Small intestine (tissue), 7 donors: Measurements from ENCODE around the gene TRAF1. TPM values are rescaled to one million over a fixed set of nuclear protein-coding genes. Genes with fewer than 3 reads are reported as not detected.
A peak's percentile ranks its signal among the peaks of the same experiment; 100 is the strongest.

ENCODE experiments used
- DNase-seq, 2 donors: peaks; one replicate each; pipeline versions ENCODE4 v3.0.0 to v3.0.0-alpha.2; 2013
- FAIRE-seq: peaks from 2 replicates; lab custom pipeline; 2012; peaks lifted over from hg19 to GRCh38; lab: Jason Lieb, UNC
- H3K27ac ChIP-seq, 3 donors: one replicate each; pipeline ENCODE4 v1.5.1; 2013; ENCODE audit warnings: low read length in 2 of 3, mild to moderate bottlenecking in 2 of 3, control low read depth in 1 of 3, inconsistent platforms in 1 of 3, low read depth in 1 of 3, moderate library complexity in 1 of 3
- H3K27me3 ChIP-seq, 3 donors: one replicate each; pipeline ENCODE4 v1.6.1; 2013; ENCODE audit warnings: low read length in 3 of 3, inconsistent platforms in 1 of 3; ENCODE audit not compliant: control insufficient read depth in 3 of 3, insufficient read depth in 3 of 3
- H3K36me3 ChIP-seq, 3 donors: one replicate each; pipeline ENCODE4 v1.6.1; 2013; ENCODE audit warnings: low read length in 3 of 3, inconsistent platforms in 1 of 3, low read depth in 1 of 3, mild to moderate bottlenecking in 1 of 3, moderate library complexity in 1 of 3; ENCODE audit not compliant: control insufficient read depth in 3 of 3, insufficient read depth in 2 of 3
- H3K4me1 ChIP-seq, 3 donors: one replicate each; pipeline ENCODE4 v1.6.1; 2013; ENCODE audit warnings: low read length in 2 of 3, inconsistent platforms in 1 of 3, low read depth in 1 of 3, mild to moderate bottlenecking in 1 of 3, moderate library complexity in 1 of 3; ENCODE audit not compliant: control insufficient read depth in 3 of 3, insufficient read depth in 2 of 3
- H3K4me3 ChIP-seq, 3 donors: one replicate each; pipeline ENCODE4 v1.5.1; 2013; ENCODE audit warnings: low read length in 3 of 3, control low read depth in 1 of 3, inconsistent platforms in 1 of 3, low read depth in 1 of 3, mild to moderate bottlenecking in 1 of 3, moderate library complexity in 1 of 3
- H3K9me3 ChIP-seq, 2 donors: one replicate each; pipeline ENCODE4 v1.6.1; 2013; ENCODE audit warnings: low read depth in 1 of 2, low read length in 1 of 2; ENCODE audit not compliant: control insufficient read depth in 2 of 2, insufficient read depth in 1 of 2
- WGBS, 3 donors: extraction: QIAGEN DNeasy Blood & Tissue Kit; methylation state at CpG; one replicate each; pipeline ENCODE4 v1.1.7; 2013; 5-methylcytosine and 5-hydroxymethylcytosine counted together
- polyA plus RNA-seq, 4 donors: library from polyadenylated mRNA; stranded (reverse) in 3 of 4; unstranded in 1 of 4; fragments of 200-250 nt in 3 of 4; fragments of 120-200 nt in 1 of 4; gene quantifications; one replicate each; pipeline versions ENCODE4 v1.2.1 to v1.2.3, GENCODE V29; 2013
- donor health status: healthy with polysubstance abuse.
- donor health status: control.
- donor health status: control.
- donor health status: Bipolar disorder and iron deficiency.
- donor health status: healthy.

TRAF1 gene
- polyA plus RNA-seq, 4 donors, result 1.1 to 5.6 (median 1.9) TPM

- DNase-seq, result peak; percentile 40 to 87
- H3K27ac ChIP-seq, result peak overlapping the region in 2 of 3 donors; percentile 12 to 84
- WGBS, 3 donors, result 37 to 66% (median 47%) methylated on average over 4 of the region's 4 CpGs
- H3K27me3 ChIP-seq, result no peaks in the 10 kb centered on the region
- peaks cover 2 to 56% (median 5%) of the 10 kb centered on the region in 3 donors for H3K4me1 ChIP-seq
- no peaks in the 10 kb centered on the region for H3K9me3 ChIP-seq
- H3K36me3 ChIP-seq, result peaks cover 0 to 41% (median 0%) of the 10 kb centered on the region in 3 donors
- H3K4me3 ChIP-seq, result no peak overlapping the region
- no peak for FAIRE-seq
Measured at GRCh38 chr9:120873512-120873911, 53.1 kb downstream of the TRAF1 start.

GRCh38 chr9:120872791-120873502 is 53.6 kb downstream of the TRAF1 start:
- H3K4me3 ChIP-seq, result no peak overlapping the region
- peak in 1 of 2 donors; percentile 82 for DNase-seq
- peaks cover 0 to 55% (median 5%) of the 10 kb centered on the region in 3 donors for H3K4me1 ChIP-seq
- peak overlapping the region in 2 of 3 donors; percentile 12 to 84 for H3K27ac ChIP-seq
- H3K27me3 ChIP-seq, result no peaks in the 10 kb centered on the region
- no peak for FAIRE-seq
- 81 to 91% (median 89%) methylated on average over 3 of the region's 3 CpGs for WGBS, 3 donors
- peaks cover 0 to 41% (median 0%) of the 10 kb centered on the region in 3 donors for H3K36me3 ChIP-seq
- no peaks in the 10 kb centered on the region for H3K9me3 ChIP-seq

GRCh38 chr9:120870206-120870605 is 56.4 kb downstream of the TRAF1 start:
- Histone ChIP-seq H3K27ac (no peak overlapping the region), H3K27me3 (no peaks in the 10 kb centered on the region), H3K9me3 (no peaks in the 10 kb centered on the region), H3K4me3 (no peak overlapping the region), H3K36me3 (peaks cover 0 to 65% (median 0%) of the 10 kb centered on the region in 3 donors), H3K4me1 (peaks cover 0 to 43% (median 5%) of the 10 kb centered on the region in 3 donors)
- FAIRE-seq (no peak), DNase-seq (no peak)
- 85 to 89% (median 87%) methylated on average over 9 of the region's 9 CpGs for WGBS, 3 donors

GRCh38 chr9:120869726-120870125 is 56.9 kb downstream of the TRAF1 start:
- DNase-seq (no peak), FAIRE-seq (no peak)
- peaks cover 0 to 68% (median 0%) of the 10 kb centered on the region in 3 donors for H3K36me3 ChIP-seq
- H3K9me3 ChIP-seq, result no peaks in the 10 kb centered on the region
- H3K4me1 ChIP-seq, result peaks cover 0 to 38% (median under 1%) of the 10 kb centered on the region in 3 donors
- H3K4me3 ChIP-seq, result no peak overlapping the region
- no peaks in the 10 kb centered on the region for H3K27me3 ChIP-seq
- 87 to 94% (median 92%) methylated on average over 10 of the region's 10 CpGs for WGBS, 3 donors
- peak overlapping the region in 1 of 3 donors; percentile 90 for H3K27ac ChIP-seq

DNA sequence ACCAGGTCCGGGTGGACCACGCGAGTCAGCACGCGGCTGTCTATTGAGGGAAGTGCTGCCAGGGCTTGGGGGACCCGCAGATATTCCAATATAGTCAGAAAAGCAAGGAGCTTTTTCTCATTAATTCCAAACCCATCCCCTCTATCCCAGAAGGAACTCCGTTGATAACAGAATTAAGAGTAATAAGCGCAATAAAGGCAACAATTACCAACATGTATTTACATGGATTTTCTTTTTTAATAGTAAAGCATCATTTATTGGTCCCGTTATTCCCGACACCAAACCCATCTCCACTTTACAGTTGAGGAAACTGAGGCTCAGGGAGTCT is 57.3 kb downstream of the TRAF1 start:
- WGBS, 3 donors, result 24 to 30% (median 25%) methylated on average over 10 of the region's 10 CpGs
- FAIRE-seq, result no peak

GRCh38 chr9:120868676-120869359 is 57.8 kb downstream of the TRAF1 start:
- 1 to 3% (median 2%) methylated on average over 37 to 52 of the region's 52 CpGs for WGBS, 3 donors
- Histone ChIP-seq H3K27me3 (no peaks in the 10 kb centered on the region), H3K4me3 (peak overlapping the region; percentile 45 to 65 (median 53)), H3K36me3 (peaks cover 0 to 63% (median 0%) of the 10 kb centered on the region in 3 donors), H3K27ac (peak overlapping the region; percentile 43 to 91 (median 90)), H3K4me1 (peaks cover 0 to 30% (median 0%) of the 10 kb centered on the region in 3 donors), H3K9me3 (no peaks in the 10 kb centered on the region)
- no peak for FAIRE-seq
- peak; percentile 98 to 100 for DNase-seq

More for the DNA sequence above, 57.3 kb downstream of the TRAF1 start:
- no peaks in the 10 kb centered on the region for H3K9me3 ChIP-seq
- H3K4me3 ChIP-seq, result peak overlapping the region; percentile 45 to 65 (median 53)
- H3K36me3 ChIP-seq, result peaks cover 0 to 65% (median 0%) of the 10 kb centered on the region in 3 donors
- no peak for DNase-seq
- H3K4me1 ChIP-seq, result peaks cover 0 to 35% (median 0%) of the 10 kb centered on the region in 3 donors
- peak overlapping the region; percentile 43 to 91 (median 90) for H3K27ac ChIP-seq
- H3K27me3 ChIP-seq, result no peaks in the 10 kb centered on the region

DNA sequence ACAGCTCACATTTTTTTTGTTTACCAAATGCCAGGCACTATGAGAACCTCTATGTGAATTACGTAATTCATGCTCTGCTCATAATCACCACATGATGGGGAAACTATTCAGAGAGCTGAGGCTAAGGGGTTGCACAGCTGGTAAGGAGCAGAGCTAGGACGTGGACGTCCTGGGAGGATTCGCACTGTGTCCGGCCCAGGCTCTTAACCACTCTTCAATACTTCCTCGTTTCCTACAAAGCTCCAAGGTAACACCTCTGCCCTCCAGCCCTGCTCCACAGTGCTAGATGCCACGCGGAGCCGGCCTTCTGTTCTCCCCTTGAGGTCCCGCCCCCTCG is 58.3 kb downstream of the TRAF1 start:
- DNase-seq, result no peak
- Histone ChIP-seq H3K9me3 (no peaks in the 10 kb centered on the region), H3K27me3 (no peaks in the 10 kb centered on the region), H3K4me1 (peaks cover 0 to 24% (median 0%) of the 10 kb centered on the region in 3 donors), H3K36me3 (peaks cover 0 to 63% (median 0%) of the 10 kb centered on the region in 3 donors), H3K4me3 (peak overlapping the region in 2 of 3 donors; percentile 14 to 24), H3K27ac (peak overlapping the region; percentile 34 to 78 (median 70))
- no peak for FAIRE-seq
- WGBS, 3 donors, result 2 to 18% (median 9%) methylated on average over 11 of the region's 11 CpGs

GRCh38 chr9:120867676-120868338 is 58.8 kb downstream of the TRAF1 start:
- Histone ChIP-seq H3K4me1 (peaks cover 0 to 20% (median 0%) of the 10 kb centered on the region in 3 donors), H3K9me3 (no peaks in the 10 kb centered on the region), H3K4me3 (peak overlapping the region in 1 of 3 donors; percentile 24), H3K36me3 (peaks cover 0 to 67% (median 0%) of the 10 kb centered on the region in 3 donors), H3K27ac (peak overlapping the region; percentile 34 to 78 (median 70)), H3K27me3 (no peaks in the 10 kb centered on the region)
- 89% methylated on average over 15 of the region's 15 CpGs for WGBS, 3 donors
- FAIRE-seq (no peak), DNase-seq (no peak)
